Endothelial cell of umbilical vein (primary cell): ENCODE data around the gene ALK. TPM values are rescaled to one million over a fixed set of nuclear protein-coding genes. Genes with fewer than 3 reads are reported as not detected.

ENCODE experiments used
- BruUV-seq: library from RNA; stranded (reverse); fragments of 400-500 nt; replicated peaks from 2 replicates; lab custom pipeline; 2021; lab: Mats Ljungman, UMichigan
- CTCF ChIA-PET: fragments of 300-600, 350-600 bp; sonication (Branson Sonifier 250); formaldehyde crosslinking; loops from one replicate; lab custom pipeline; 2021; ENCODE audit warnings: antibody characterized with exemption, inconsistent platforms; lab: Charles Lee
- POLR2A ChIA-PET: fragments of 300-600, 350-600 bp; sonication (Branson Sonifier 250); formaldehyde crosslinking; loops from one replicate; lab custom pipeline; 2021; ENCODE audit warnings: antibody characterized with exemption, inconsistent platforms; lab: Charles Lee
- DNase-seq: peaks from one replicate; pipeline ENCODE4 v3.0.0-alpha.2; 2011; ENCODE audit warnings: low read depth, low spot score
- FAIRE-seq: peaks from 2 replicates; lab custom pipeline; 2011; peaks lifted over from hg19 to GRCh38; lab: Jason Lieb, UNC
- H2AFZ ChIP-seq: 2 replicates; pipeline ENCODE4 v1.6.0; 2012; ENCODE audit warnings: low read depth, low read length, control low read depth, inconsistent platforms
- H3K27ac ChIP-seq: 2 replicates; pipeline ENCODE4 v1.5.1; 2011; ENCODE audit warnings: low read depth, mild to moderate bottlenecking, control low read depth, low read length, moderate library complexity; ENCODE audit not compliant: insufficient read depth
- H3K27me3 ChIP-seq, 2 experiments: 2 replicates each; pipeline versions ENCODE4 v1.6.0 to v1.6.1; 2011; ENCODE audit warnings: low read length in 2 of 2, mixed read lengths in 1 of 2; ENCODE audit not compliant: control insufficient read depth in 2 of 2, insufficient read depth in 2 of 2
- H3K36me3 ChIP-seq, 2 experiments: 2 replicates in 1 of 2; 3 replicates in 1 of 2; pipeline ENCODE4 v1.5.1; 2011; ENCODE audit warnings: low read length in 2 of 2, mild to moderate bottlenecking in 1 of 2, moderate library complexity in 1 of 2; ENCODE audit not compliant: control insufficient read depth in 2 of 2, insufficient read depth in 2 of 2; ENCODE audit errors: extremely low read depth in 1 of 2
- H3K4me1 ChIP-seq: 3 replicates; pipeline ENCODE4 v1.5.1; 2011; ENCODE audit warnings: mild to moderate bottlenecking, low read length; ENCODE audit not compliant: control insufficient read depth, insufficient read depth; ENCODE audit errors: extremely low read depth
- H3K4me2 ChIP-seq: 2 replicates; pipeline ENCODE4 v1.6.1; 2011; ENCODE audit warnings: low read length, control low read depth, mixed read lengths; ENCODE audit not compliant: insufficient read depth
- H3K4me3 ChIP-seq, 3 experiments: fragments of 200-600 bp in 1 of 3; sonication (generic), shearing (Covaris generic) in 1 of 3; replicated peaks in 1 of 3; 2 replicates each; pipeline ENCODE4 v1.5.1; 2011 to 2016; ENCODE audit warnings: control low read depth in 3 of 3, low read length in 3 of 3, mild to moderate bottlenecking in 2 of 3, inconsistent platforms in 1 of 3, low read depth in 1 of 3, moderate library complexity in 1 of 3; ENCODE audit not compliant: insufficient read depth in 1 of 3
- H3K79me2 ChIP-seq: 2 replicates; pipeline ENCODE4 v1.6.0; 2012; ENCODE audit warnings: low read length, inconsistent platforms; ENCODE audit not compliant: control insufficient read depth, insufficient read depth
- H3K9ac ChIP-seq: replicated peaks from 2 replicates; pipeline ENCODE3; 2011; ENCODE audit warnings: low read length, control low read depth; ENCODE audit not compliant: insufficient read depth; ENCODE audit errors: extremely low read depth
- H3K9me1 ChIP-seq: replicated peaks from 3 replicates; pipeline ENCODE4 v1.6.0; 2011; ENCODE audit warnings: mild to moderate bottlenecking, low read length; ENCODE audit not compliant: control insufficient read depth, insufficient read depth; ENCODE audit errors: extremely low read depth
- H3K9me3 ChIP-seq: replicated peaks from 2 replicates; pipeline ENCODE4 v1.5.1; 2012; ENCODE audit warnings: low read length, inconsistent platforms; ENCODE audit not compliant: control insufficient read depth, insufficient read depth
- H4K20me1 ChIP-seq: replicated peaks from 2 replicates; pipeline ENCODE3; 2011; ENCODE audit warnings: mild to moderate bottlenecking, low read length; ENCODE audit not compliant: control insufficient read depth, insufficient read depth; ENCODE audit errors: extremely low read depth
- CTCF ChIP-seq, 2 donors: IDR thresholded peaks; 1 replicate in 1 of 2; 2 replicates in 1 of 2; pipeline ENCODE4 v1.5.1; 2011; ENCODE audit warnings: low read length in 2 of 2, mild to moderate bottlenecking in 2 of 2, moderate library complexity in 2 of 2, control low read depth in 1 of 2, inconsistent platforms in 1 of 2, low read depth in 1 of 2; ENCODE audit not compliant: insufficient read depth in 1 of 2; ENCODE audit errors: extremely low read depth in 1 of 2
- EZH2 ChIP-seq: IDR thresholded peaks from 2 replicates; pipeline ENCODE4 v1.6.1; 2012; ENCODE audit warnings: borderline replicate concordance, low read depth, mild to moderate bottlenecking, moderate library complexity, low read length, inconsistent platforms; ENCODE audit not compliant: severe bottlenecking
- FOS ChIP-seq: IDR thresholded peaks from 2 replicates; pipeline ENCODE4 v1.6.1; 2011; ENCODE audit warnings: mild to moderate bottlenecking, low read length, moderate library complexity, borderline replicate concordance; ENCODE audit not compliant: insufficient read depth
- GATA2 ChIP-seq: IDR thresholded peaks from 2 replicates; pipeline ENCODE4 v1.7.0; 2011; ENCODE audit warnings: low read depth, mild to moderate bottlenecking, moderate library complexity, mixed read lengths, low read length; ENCODE audit not compliant: insufficient read length, insufficient read depth
- JUN ChIP-seq: IDR thresholded peaks from 2 replicates; pipeline ENCODE4 v1.6.1; 2011; ENCODE audit warnings: borderline replicate concordance, low read depth; ENCODE audit not compliant: insufficient read length, insufficient read depth
- MAX ChIP-seq: IDR thresholded peaks from 2 replicates; pipeline ENCODE4 v1.6.1; 2011; ENCODE audit not compliant: insufficient read depth, insufficient read length
- MYC ChIP-seq: IDR thresholded peaks from one replicate; pipeline ENCODE4 v1.6.1; 2011; ENCODE audit warnings: mild to moderate bottlenecking, low read depth, low read length
- POLR2A ChIP-seq: IDR thresholded peaks from 2 replicates; pipeline ENCODE4 v1.6.1; 2012; ENCODE audit warnings: low read depth, mild to moderate bottlenecking, control low read depth, low read length
- POLR2AphosphoS5 ChIP-seq: IDR thresholded peaks from 2 replicates; pipeline ENCODE4 v1.6.1; 2012; ENCODE audit warnings: low read depth, mild to moderate bottlenecking, control low read depth, low read length, moderate library complexity; ENCODE audit not compliant: insufficient read depth
- dilution Hi-C: fragments of 300-500 bp; cut with MboI; formaldehyde crosslinking; loops from one replicate; pipeline ENCODE4 v1.15.0; 2019; ENCODE audit warnings: low sequenced_read_pairs; ENCODE audit not compliant: extremely low pct_ligation_motif_present
- intact Hi-C: fragments of 100-400 bp; cut with micrococcal nuclease; formaldehyde crosslinking; loops from one replicate; pipeline ENCODE4 v1.10.0; 2022
- polyA plus RNA-seq, 4 experiments: library from polyadenylated mRNA; depleted of rRNA in 3 of 4; stranded (reverse) in 3 of 4; unstranded in 1 of 4; fragments of >200 nt; gene quantifications; 2 replicates each; pipeline versions ENCODE4 v1.2.1 to v1.2.3, GENCODE V29; 2011 to 2012; ENCODE audit warnings: missing spikeins in 1 of 4
- total RNA-seq: library from RNA; stranded (reverse); gene quantifications from 2 replicates; pipeline ENCODE4 v1.2.3, GENCODE V29; 2021

ALK gene
- total and polyA plus RNA-seq, 2 donors (not counting 3 experiments of a cell fraction or from before 2014, with no cell fraction given), result not detected

DNA sequence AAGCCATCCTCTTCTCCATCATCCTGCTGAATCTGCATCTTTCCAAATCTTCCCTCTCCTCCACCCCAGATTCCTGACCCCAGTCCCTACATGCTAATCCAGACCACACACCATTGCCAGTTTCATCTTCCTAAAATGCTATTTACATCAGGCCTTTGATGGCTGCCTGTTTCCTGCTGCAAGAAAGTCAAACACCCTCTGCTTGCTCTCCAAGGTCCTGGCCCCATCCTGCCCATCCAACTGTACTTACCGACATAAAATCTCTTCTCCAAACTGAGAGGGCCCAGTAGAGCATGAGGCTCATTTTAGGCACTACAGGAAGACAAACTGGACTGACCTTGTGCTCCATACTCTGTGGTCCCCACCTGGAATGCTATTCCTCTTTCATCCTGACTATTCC lies 19.0 kb downstream of the ALK start:
- H3K27me3 ChIP-seq, result no peaks in the 10 kb centered on the region
- H3K27ac ChIP-seq, result no peak overlapping the region
- DNase-seq, result no peak
- H3K9me3 ChIP-seq, result no peaks in the 10 kb centered on the region
- dilution Hi-C loops (no loop called here), intact Hi-C loops (no loop called here)
- no peak overlapping the region for H2AFZ ChIP-seq
- H3K4me1 ChIP-seq, result no peaks in the 10 kb centered on the region
- no peak overlapping the region for H3K4me2 ChIP-seq
- FAIRE-seq, result no peak
- POLR2A ChIA-PET, result no interaction called here
- BruUV-seq, result no TSS peak
- no peak overlapping the region for H3K9ac ChIP-seq
- CTCF ChIA-PET, result no interaction called here
- H3K79me2 ChIP-seq, result no peaks in the 10 kb centered on the region
- no peaks in the 10 kb centered on the region for H3K36me3 ChIP-seq
- no peaks in the 10 kb centered on the region for H4K20me1 ChIP-seq
- TF ChIP-seq POLR2A (no peak), JUN (no peak), MYC (no peak), GATA2 (no peak), FOS (no peak), EZH2 (no peak)
- no peaks in the 10 kb centered on the region for H3K9me1 ChIP-seq
- no peak overlapping the region for H3K4me3 ChIP-seq

DNA sequence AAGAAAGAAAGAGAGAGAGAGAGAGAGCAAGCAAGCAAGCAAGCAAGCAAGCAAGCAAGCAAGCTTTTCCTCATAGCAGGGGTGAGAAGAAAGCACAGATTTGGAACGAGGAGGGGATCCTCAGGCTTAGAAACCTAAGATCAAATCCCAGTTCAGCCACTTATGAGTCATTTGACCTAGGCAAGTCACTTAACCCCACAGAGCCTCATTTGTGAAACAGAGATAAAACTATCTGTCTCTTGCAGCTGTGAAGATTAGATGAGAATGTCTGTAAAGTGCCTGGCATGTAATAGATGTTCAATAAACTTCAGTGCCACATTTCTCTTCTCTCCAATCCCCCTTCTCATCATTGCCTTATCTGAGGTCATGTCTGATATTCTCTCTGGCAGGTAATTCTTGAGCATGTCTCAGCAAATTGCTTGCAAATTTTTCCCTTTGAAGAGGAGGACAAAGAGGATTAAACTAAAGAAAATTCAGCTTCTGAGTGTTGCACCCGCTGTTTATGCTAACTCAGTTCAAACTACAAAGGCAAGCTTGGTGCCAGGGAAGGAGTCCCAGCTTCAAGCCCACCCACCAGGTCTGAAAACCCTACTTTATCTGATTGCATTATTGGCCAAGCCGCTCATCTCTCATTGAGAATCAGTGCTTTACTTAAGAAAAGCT lies 20.3 kb downstream of the ALK start:
- BruUV-seq, result no TSS peak
- intact Hi-C loops (no loop called here), dilution Hi-C loops (no loop called here)
- FAIRE-seq (no peak), DNase-seq (no peak)
- Histone ChIP-seq H3K27me3 (no peaks in the 10 kb centered on the region), H3K9me3 (no peaks in the 10 kb centered on the region), H3K9me1 (no peaks in the 10 kb centered on the region), H3K4me3 (no peak overlapping the region), H3K4me1 (no peaks in the 10 kb centered on the region), H3K9ac (no peak overlapping the region), H3K4me2 (no peak overlapping the region), H3K79me2 (no peaks in the 10 kb centered on the region), H3K36me3 (no peaks in the 10 kb centered on the region), H3K27ac (no peak overlapping the region), H4K20me1 (no peaks in the 10 kb centered on the region), H2AFZ (no peak overlapping the region)
- CTCF ChIA-PET, result no interaction called here
- TF ChIP-seq POLR2AphosphoS5 (no peak), MAX (no peak), GATA2 (no peak), JUN (no peak), MYC (no peak), EZH2 (no peak), POLR2A (no peak), CTCF (IDR thresholded peaks at IDR 0.05; ENCODE audit: extremely low read depth in 1 of 2, insufficient read depth in 1 of 2, low read depth in 1 of 2, low read length in 2 of 2) (no peak), FOS (no peak)
- POLR2A ChIA-PET, result no interaction called here
